ENCODE measurements around the gene GLB1L3.

GLB1L3 gene

DNA sequence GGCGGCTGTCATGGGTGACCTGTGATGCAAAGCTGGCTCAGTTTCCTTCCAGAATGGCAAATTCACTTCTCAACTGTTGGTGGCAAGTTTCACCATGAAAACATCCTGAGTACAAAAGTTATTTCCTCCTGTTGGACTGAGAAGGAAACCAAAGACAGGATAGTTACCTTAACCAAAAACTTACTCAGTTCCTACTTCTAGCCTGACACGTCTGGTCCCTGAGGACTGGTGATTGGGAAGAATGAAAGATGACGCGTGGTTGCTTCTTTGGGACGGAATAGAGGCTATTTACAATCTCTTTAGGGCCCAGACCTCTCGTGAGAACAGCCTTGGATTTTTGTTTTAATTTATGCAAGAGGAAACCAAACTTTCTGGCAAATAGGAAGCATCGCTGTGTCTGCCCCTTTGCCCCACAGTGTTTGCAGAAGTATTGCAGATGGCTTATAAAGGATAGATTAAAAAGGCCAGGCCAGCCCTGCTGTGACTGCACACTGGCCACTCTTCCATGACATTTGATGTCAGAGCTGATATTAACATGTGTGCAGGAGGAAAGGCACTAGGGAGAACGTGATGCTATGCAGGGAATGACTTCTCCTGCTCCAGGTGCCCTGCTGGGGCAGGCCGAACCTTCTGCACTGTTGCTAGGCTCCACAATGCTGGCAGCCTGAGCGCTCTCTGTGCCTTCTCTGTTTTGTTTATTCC lies 44.1 kb upstream of the GLB1L3 start:
- TF ChIP-seq, protein P1, sequence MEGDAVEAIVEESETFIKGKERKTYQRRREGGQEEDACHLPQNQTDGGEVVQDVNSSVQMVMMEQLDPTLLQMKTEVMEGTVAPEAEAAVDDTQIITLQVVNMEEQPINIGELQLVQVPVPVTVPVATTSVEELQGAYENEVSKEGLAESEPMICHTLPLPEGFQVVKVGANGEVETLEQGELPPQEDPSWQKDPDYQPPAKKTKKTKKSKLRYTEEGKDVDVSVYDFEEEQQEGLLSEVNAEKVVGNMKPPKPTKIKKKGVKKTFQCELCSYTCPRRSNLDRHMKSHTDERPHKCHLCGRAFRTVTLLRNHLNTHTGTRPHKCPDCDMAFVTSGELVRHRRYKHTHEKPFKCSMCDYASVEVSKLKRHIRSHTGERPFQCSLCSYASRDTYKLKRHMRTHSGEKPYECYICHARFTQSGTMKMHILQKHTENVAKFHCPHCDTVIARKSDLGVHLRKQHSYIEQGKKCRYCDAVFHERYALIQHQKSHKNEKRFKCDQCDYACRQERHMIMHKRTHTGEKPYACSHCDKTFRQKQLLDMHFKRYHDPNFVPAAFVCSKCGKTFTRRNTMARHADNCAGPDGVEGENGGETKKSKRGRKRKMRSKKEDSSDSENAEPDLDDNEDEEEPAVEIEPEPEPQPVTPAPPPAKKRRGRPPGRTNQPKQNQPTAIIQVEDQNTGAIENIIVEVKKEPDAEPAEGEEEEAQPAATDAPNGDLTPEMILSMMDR (IDR thresholded peaks at IDR 0.05; ENCODE audit: low read depth, low read length, missing control alignments): no peak
- in situ Hi-C loops (cut with HindIII; ENCODE audit: low pct_ligation_motif_present, low sequenced_read_pairs): no loop called here
- Histone ChIP-seq H3K27me3 (replicated peaks) (no peaks in the 10 kb centered on the region), H3K36me3 (replicated peaks) (peaks cover 4% of the 10 kb centered on the region), H3K27ac (no peak overlapping the region), H3K4me3 (ENCODE audit: low read depth, low read length) (no peak overlapping the region)
- DNase-seq: no peak

DNA sequence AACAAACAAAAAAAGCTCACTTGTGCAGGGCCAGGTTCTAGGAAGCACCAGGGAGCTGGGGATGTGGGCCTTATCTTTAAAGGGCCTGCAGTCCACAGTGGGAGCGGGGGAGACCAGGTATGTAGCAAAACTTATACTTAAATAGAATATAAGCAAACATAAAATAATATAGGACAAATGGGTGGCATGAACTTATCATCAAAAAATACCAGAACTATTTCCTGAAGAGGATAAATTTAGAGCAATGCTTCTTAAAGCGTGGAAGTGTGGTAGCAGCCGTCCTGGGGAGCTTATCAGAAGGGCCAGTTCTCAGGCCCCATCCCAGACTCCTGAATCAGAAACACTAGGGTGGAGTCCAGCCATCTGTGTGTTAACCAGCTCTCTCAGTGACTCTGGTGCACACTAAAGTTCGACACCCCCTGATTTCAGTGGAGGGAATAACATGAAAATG lies 42.4 kb upstream of the GLB1L3 start:
- no peak for DNase-seq
- in situ Hi-C loops (cut with HindIII; ENCODE audit: low pct_ligation_motif_present, low sequenced_read_pairs): no loop called here
- H3K36me3 ChIP-seq (replicated peaks): peaks cover 4% of the 10 kb centered on the region
- TF ChIP-seq, protein P1 (IDR thresholded peaks at IDR 0.05; ENCODE audit: low read depth, low read length, missing control alignments): no peak
- H3K27me3 ChIP-seq (replicated peaks): no peaks in the 10 kb centered on the region
- no peak overlapping the region for H3K4me3 ChIP-seq (ENCODE audit: low read depth, low read length)
- H3K27ac ChIP-seq: no peak overlapping the region

GRCh38 chr11:134235399-134235798 lies 40.8 kb upstream of the GLB1L3 start:
- no peak for DNase-seq
- TF ChIP-seq, protein P1 (IDR thresholded peaks at IDR 0.05; ENCODE audit: low read depth, low read length, missing control alignments): no peak
- in situ Hi-C loops (cut with HindIII; ENCODE audit: low pct_ligation_motif_present, low sequenced_read_pairs): no loop called here
- peaks cover 9% of the 10 kb centered on the region for H3K36me3 ChIP-seq (replicated peaks)
- H3K27me3 ChIP-seq (replicated peaks): no peaks in the 10 kb centered on the region
- no peak overlapping the region for H3K4me3 ChIP-seq (ENCODE audit: low read depth, low read length)
- no peak overlapping the region for H3K27ac ChIP-seq

DNA sequence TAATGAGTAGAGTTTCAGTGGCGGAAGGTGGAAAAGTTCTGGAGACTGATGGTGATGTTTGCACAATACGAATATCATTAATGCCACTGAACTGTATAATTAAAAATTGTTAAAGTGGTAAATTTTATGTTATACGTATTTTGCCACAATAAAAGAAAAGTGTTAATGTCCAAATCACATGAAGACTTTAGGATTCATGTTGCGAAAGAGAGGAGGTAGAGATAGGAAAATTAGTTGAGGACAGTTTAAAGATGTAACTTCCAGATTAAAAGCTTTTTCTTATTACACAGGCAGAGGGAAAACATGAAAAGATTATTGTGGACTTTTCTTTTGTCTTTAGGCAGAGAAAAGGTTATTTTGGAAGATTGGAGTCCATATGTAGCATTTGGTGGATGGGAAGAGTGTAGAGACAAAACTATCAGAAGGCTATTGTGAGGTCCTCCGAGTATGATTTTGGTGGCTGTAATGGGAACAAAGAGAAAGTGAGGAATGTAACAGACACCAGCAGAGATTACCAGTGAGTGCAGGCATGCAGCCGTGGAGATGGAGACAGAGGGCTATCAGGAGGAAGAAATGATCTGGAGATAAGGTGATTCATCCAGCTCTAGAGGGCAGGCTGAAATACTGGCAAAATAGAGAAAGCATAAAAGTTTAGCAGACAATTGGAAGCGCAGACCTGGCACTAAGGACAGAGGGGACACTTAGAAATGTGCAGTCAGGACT lies 39.2 kb upstream of the GLB1L3 start:
- TF ChIP-seq, protein P1 (IDR thresholded peaks at IDR 0.05; ENCODE audit: low read depth, low read length, missing control alignments): no peak
- in situ Hi-C loops (cut with HindIII; ENCODE audit: low pct_ligation_motif_present, low sequenced_read_pairs): no loop called here
- Histone ChIP-seq H3K36me3 (replicated peaks) (peaks cover 17% of the 10 kb centered on the region), H3K27me3 (replicated peaks) (no peaks in the 10 kb centered on the region), H3K4me3 (ENCODE audit: low read depth, low read length) (no peak overlapping the region), H3K27ac (no peak overlapping the region)
- DNase-seq: peak; percentile 32

DNA sequence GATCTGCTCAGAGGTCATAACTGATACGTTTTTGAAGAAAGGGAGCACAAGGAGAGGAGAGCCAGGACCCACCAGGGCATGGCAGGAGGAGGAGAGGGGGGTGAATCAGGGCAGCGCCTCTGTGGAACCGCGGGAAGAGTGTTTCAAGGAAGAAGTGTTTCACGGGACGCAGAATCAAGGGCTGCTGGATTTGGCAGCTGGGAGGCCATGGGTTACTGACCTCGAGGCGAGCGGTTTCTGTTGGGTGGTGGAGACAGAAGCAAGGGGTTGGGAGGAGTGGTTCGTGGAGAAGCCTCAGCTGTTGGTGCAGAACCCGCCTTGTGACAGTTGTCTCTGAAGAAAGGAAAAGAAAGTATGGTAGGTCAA lies 38.6 kb upstream of the GLB1L3 start:
- no peak overlapping the region for H3K4me3 ChIP-seq (ENCODE audit: low read depth, low read length)
- TF ChIP-seq, protein P1 (IDR thresholded peaks at IDR 0.05; ENCODE audit: low read depth, low read length, missing control alignments): no peak
- in situ Hi-C loops (cut with HindIII; ENCODE audit: low pct_ligation_motif_present, low sequenced_read_pairs): no loop called here
- no peak for DNase-seq
- H3K36me3 ChIP-seq (replicated peaks): peaks cover 17% of the 10 kb centered on the region
- H3K27me3 ChIP-seq (replicated peaks): no peaks in the 10 kb centered on the region
- H3K27ac ChIP-seq: no peak overlapping the region
